Stomach (tissue), 9 donors: Measurements from ENCODE around the gene WHRN. TPM values are rescaled to one million over a fixed set of nuclear protein-coding genes. Genes with fewer than 3 reads are reported as not detected.

ENCODE experiments used
- DNase-seq, 2 donors: peaks; one replicate each; pipeline versions ENCODE4 v3.0.0 to v3.0.0-alpha.2; 2013 to 2019
- H3K27ac ChIP-seq, 5 donors: fragments of 200-600 bp in 4 of 5; sonication (generic) in 4 of 5; one replicate each; pipeline ENCODE4 v1.5.1; 2013 to 2019; ENCODE audit warnings: mild to moderate bottlenecking in 1 of 5, moderate library complexity in 1 of 5
- H3K27me3 ChIP-seq, 3 donors: fragments of 200-600 bp; sonication (generic); one replicate each; pipeline ENCODE4 v1.5.1; 2017 to 2019; ENCODE audit warnings: mixed run types in 1 of 3
- H3K36me3 ChIP-seq, 4 donors: fragments of 200-600 bp; sonication (generic); 1 replicate in 3 of 4; 2 replicates in 1 of 4; pipeline ENCODE4 v1.5.1; 2016 to 2019
- H3K4me1 ChIP-seq, 4 donors: fragments of 200-600 bp; sonication (generic); one replicate each; pipeline ENCODE4 v1.5.1; 2016 to 2019
- H3K4me3 ChIP-seq, 4 donors: fragments of 200-600 bp; sonication (generic) in 3 of 4; one replicate each; pipeline ENCODE4 v1.5.1; 2016 to 2019; ENCODE audit warnings: mild to moderate bottlenecking in 1 of 4
- H3K9me3 ChIP-seq, 4 donors: fragments of 200-600 bp; sonication (generic); one replicate each; pipeline ENCODE4 v1.5.1; 2016 to 2019
- CTCF ChIP-seq, 7 experiments: fragments of 450-650 bp in 4 of 7; fragments of 200-600 bp in 3 of 7; sonication (generic) in 3 of 7; IDR thresholded peaks; one replicate each; pipeline ENCODE4 v1.5.1; 2016 to 2019; ENCODE audit warnings: antibody characterized with exemption in 7 of 7, control low read depth in 2 of 7, mild to moderate bottlenecking in 1 of 7
- EP300 ChIP-seq: sonication (generic); formaldehyde crosslinking; IDR thresholded peaks from one replicate; pipeline ENCODE4 v1.6.1; 2017; ENCODE audit warnings: antibody characterized with exemption
- POLR2A ChIP-seq, 4 donors: fragments of 450-650 bp; IDR thresholded peaks; one replicate each; pipeline ENCODE4 v1.6.1; 2016; ENCODE audit warnings: antibody characterized with exemption in 4 of 4, control low read depth in 2 of 4, mild to moderate bottlenecking in 1 of 4, moderate library complexity in 1 of 4
- POLR2AphosphoS5 ChIP-seq, 3 donors: sonication (generic); formaldehyde crosslinking; IDR thresholded peaks; one replicate each; pipeline ENCODE4 v1.6.1; 2016; ENCODE audit warnings: antibody characterized with exemption in 3 of 3
- WGBS, 5 donors: extraction: QIAGEN DNeasy Blood & Tissue Kit in 3 of 5; methylation state at CpG; one replicate each; pipeline versions ENCODE4 v1.1.5 to v1.1.7; 2013 to 2018; 5-methylcytosine and 5-hydroxymethylcytosine counted together
- intact Hi-C: fragments of 100-400 bp; cut with DNase I; formaldehyde crosslinking; loops from one replicate; pipeline ENCODE4 v1.15.1; 2023; ENCODE audit warnings: low total_unique reads
- polyA plus RNA-seq, 3 donors: library from polyadenylated mRNA; stranded (reverse); fragments of 200-250 nt; gene quantifications; one replicate each; pipeline ENCODE4 v1.2.3, GENCODE V29; 2013
- total RNA-seq, 5 donors: library from RNA; depleted of rRNA; stranded (reverse); fragments of >200 nt; gene quantifications; one replicate each; pipeline versions ENCODE4 v1.1.0 to v1.2.3, GENCODE V29; 2014 to 2016
- donor health status: healthy with polysubstance abuse.
- donor health status: Bipolar disorder and iron deficiency.
- donor health status: healthy.

Gene WHRN
- total and polyA plus RNA-seq, 8 donors: 2.3 to 70.1 (median 4.8) TPM

GRCh38 chr9:114386361-114386885 is 118.8 kb downstream of the WHRN start:
- H3K4me3 ChIP-seq: peak overlapping the region; percentile 52 to 63 (median 54)
- H3K27me3 ChIP-seq: no peaks in the 10 kb centered on the region
- WGBS, 5 donors: 39 to 48% (median 41%) methylated on average over 10 of the region's 10 CpGs
- peak overlapping the region; percentile 49 to 93 (median 88) for H3K27ac ChIP-seq
- H3K9me3 ChIP-seq: no peaks in the 10 kb centered on the region
- peaks cover 64 to 97% (median 90%) of the 10 kb centered on the region in 4 donors for H3K4me1 ChIP-seq
- TF ChIP-seq POLR2A (IDR thresholded peaks at IDR 0.05): no peak
- TF ChIP-seq EP300: no peak
- no peak for TF ChIP-seq CTCF (IDR thresholded peaks at IDR 0.05)
- no peak for TF ChIP-seq POLR2AphosphoS5 (IDR thresholded peaks at IDR 0.05)
- peaks cover 0 to 7% (median 2%) of the 10 kb centered on the region in 4 donors for H3K36me3 ChIP-seq
- intact Hi-C loops: no loop called here
- DNase-seq: peak in 1 of 2 donors; percentile 40

GRCh38 chr9:114385397-114386181 is 119.7 kb downstream of the WHRN start:
- DNase-seq: peak; percentile 77 to 84
- H3K27ac ChIP-seq: peak overlapping the region; percentile 55 to 93 (median 88)
- TF ChIP-seq POLR2A (IDR thresholded peaks at IDR 0.05) (peak in 2 of 4 donors; percentile 12 to 18), POLR2AphosphoS5 (IDR thresholded peaks at IDR 0.05) (peak; percentile 50 to 89 (median 87)), CTCF (IDR thresholded peaks at IDR 0.05) (no peak), EP300 (no peak)
- intact Hi-C loops: no loop called here
- H3K9me3 ChIP-seq: no peaks in the 10 kb centered on the region
- peaks cover 4 to 15% (median 10%) of the 10 kb centered on the region in 4 donors for H3K36me3 ChIP-seq
- 55 to 73% (median 59%) methylated on average over 9 to 11 of the region's 11 CpGs for WGBS, 5 donors
- H3K4me1 ChIP-seq: peaks cover 64 to 93% (median 84%) of the 10 kb centered on the region in 4 donors
- H3K27me3 ChIP-seq: no peaks in the 10 kb centered on the region
- H3K4me3 ChIP-seq: peak overlapping the region; percentile 16 to 63 (median 54)

DNA sequence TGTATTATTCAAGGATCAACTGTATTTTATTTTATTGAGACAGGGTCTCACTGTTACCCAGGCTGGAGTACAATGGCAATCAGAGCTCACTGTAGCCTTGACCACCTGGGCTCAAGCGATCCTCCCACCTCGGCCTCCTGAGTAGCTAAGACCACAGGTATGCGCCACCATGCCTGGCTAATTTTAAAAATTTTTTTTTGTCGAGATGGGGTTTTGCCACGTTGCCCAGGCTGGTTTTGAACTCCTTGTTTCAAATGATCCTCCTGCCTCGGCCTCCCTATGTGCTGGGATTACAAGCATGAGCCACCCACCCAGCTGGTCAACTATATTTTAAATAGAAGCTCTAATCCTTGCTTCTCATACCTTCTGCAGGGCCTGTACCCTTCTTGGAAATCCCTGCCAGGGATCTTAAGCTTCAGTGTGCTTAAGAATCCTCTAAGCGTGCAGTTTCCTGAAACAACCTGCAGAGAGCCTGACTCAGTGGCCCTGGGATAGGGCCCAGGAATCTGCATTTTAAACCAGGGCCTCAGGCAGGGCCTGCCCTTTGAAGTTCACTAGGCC is 120.4 kb downstream of the WHRN start:
- H3K27me3 ChIP-seq: no peaks in the 10 kb centered on the region
- peaks cover 9 to 22% (median 17%) of the 10 kb centered on the region in 4 donors for H3K36me3 ChIP-seq
- H3K4me3 ChIP-seq: peak overlapping the region in 3 of 4 donors; percentile 11 to 25 (median 12)
- no peaks in the 10 kb centered on the region for H3K9me3 ChIP-seq
- peaks cover 61 to 92% (median 78%) of the 10 kb centered on the region in 4 donors for H3K4me1 ChIP-seq
- intact Hi-C loops: no loop called here
- WGBS, 5 donors: 70 to 82% (median 77%) methylated on average over 7 of the region's 7 CpGs
- DNase-seq: no peak
- H3K27ac ChIP-seq: peak overlapping the region; percentile 16 to 93 (median 88)
- no peak for TF ChIP-seq POLR2A (IDR thresholded peaks at IDR 0.05)
- TF ChIP-seq EP300: no peak
- TF ChIP-seq CTCF (IDR thresholded peaks at IDR 0.05): no peak
- no peak for TF ChIP-seq POLR2AphosphoS5 (IDR thresholded peaks at IDR 0.05)

DNA sequence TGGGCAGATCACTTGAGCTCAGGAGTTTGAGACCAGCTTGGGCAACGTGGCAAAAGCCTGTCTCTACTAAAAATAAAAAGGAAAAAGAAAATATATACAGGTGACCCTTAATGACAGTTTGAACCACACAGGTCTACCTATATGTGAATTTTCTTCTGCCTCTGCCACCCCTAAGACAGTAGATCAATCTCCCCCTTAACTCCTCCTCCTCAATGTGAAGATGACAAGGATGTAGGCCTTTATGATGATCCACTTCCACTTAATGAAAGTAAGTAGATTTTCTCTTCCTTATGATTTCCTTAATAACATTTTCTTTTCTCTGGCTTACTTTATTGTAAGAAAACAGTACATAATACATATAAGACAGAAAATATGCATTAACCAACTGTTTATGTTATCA is 120.9 kb downstream of the WHRN start:
- TF ChIP-seq POLR2A (IDR thresholded peaks at IDR 0.05) (no peak), EP300 (no peak)
- no peak for DNase-seq
- peak overlapping the region in 4 of 5 donors; percentile 85 to 93 (median 90) for H3K27ac ChIP-seq
- peak overlapping the region in 2 of 4 donors; percentile 25 to 31 for H3K4me3 ChIP-seq
- peaks cover 14 to 28% (median 22%) of the 10 kb centered on the region in 4 donors for H3K36me3 ChIP-seq
- 47 to 71% (median 63%) methylated on average over 1 of the region's 1 CpG for WGBS, 5 donors
- H3K9me3 ChIP-seq: no peaks in the 10 kb centered on the region
- peaks cover 55 to 92% (median 73%) of the 10 kb centered on the region in 4 donors for H3K4me1 ChIP-seq
- intact Hi-C loops: no loop called here
- H3K27me3 ChIP-seq: no peaks in the 10 kb centered on the region
